HepG2 (cell line): ENCODE measurements around the gene UBE2S. TPM values are rescaled to one million over a fixed set of nuclear protein-coding genes. Genes with fewer than 3 reads are reported as not detected.

Source experiments
- BCL6 ChIP-seq: IDR thresholded peaks from 2 replicates; pipeline ENCODE4 v1.6.1; 2016; ENCODE audit warnings: missing genetic modification reagents, missing compliant biosample characterization
- DPF2 ChIP-seq: sonication (generic); formaldehyde crosslinking; IDR thresholded peaks from 2 replicates; pipeline ENCODE4 v1.4.0; 2020; ENCODE audit warnings: mild to moderate bottlenecking, low read depth, missing genetic modification reagents, borderline replicate concordance
- MXD1 ChIP-seq: sonication (generic); formaldehyde crosslinking; IDR thresholded peaks from 2 replicates; pipeline ENCODE4 v1.4.0; 2020; ENCODE audit warnings: mild to moderate bottlenecking, missing genetic modification reagents
- POGK ChIP-seq: sonication (generic); formaldehyde crosslinking; conservative IDR thresholded peaks from 2 replicates; pipeline ENCODE4 v1.8.0; 2022; ENCODE audit warnings: mild to moderate bottlenecking, moderate library complexity, missing genetic modification reagents
- ZBTB7A ChIP-seq: sonication (generic); formaldehyde crosslinking; IDR thresholded peaks from 2 replicates; pipeline ENCODE4 v1.8.0; 2022; ENCODE audit warnings: mild to moderate bottlenecking, missing genetic modification reagents
- ZFP1 ChIP-seq: IDR thresholded peaks from 2 replicates; pipeline ENCODE4 v1.6.1; 2016
- ZNF317 ChIP-seq: sonication (generic); formaldehyde crosslinking; IDR thresholded peaks from 2 replicates; pipeline ENCODE4 v1.5.0; 2020; ENCODE audit warnings: mild to moderate bottlenecking, missing genetic modification reagents
- ZNF318 ChIP-seq: sonication (generic); formaldehyde crosslinking; IDR thresholded peaks from 2 replicates; pipeline ENCODE4 v1.4.0; 2020; ENCODE audit warnings: mild to moderate bottlenecking, missing genetic modification reagents
- ZNF354B ChIP-seq: sonication (generic); formaldehyde crosslinking; IDR thresholded peaks from 2 replicates; pipeline ENCODE4 v1.8.0; 2022; ENCODE audit warnings: mild to moderate bottlenecking, missing genetic modification reagents
- ZNF501 ChIP-seq: sonication (generic); formaldehyde crosslinking; IDR thresholded peaks from 2 replicates; pipeline ENCODE4 v1.5.1; 2020; ENCODE audit warnings: mild to moderate bottlenecking, moderate library complexity, missing genetic modification reagents
- ZNF609 ChIP-seq: sonication (generic); formaldehyde crosslinking; IDR thresholded peaks from 2 replicates; pipeline ENCODE4 v1.4.0; 2020; ENCODE audit warnings: mild to moderate bottlenecking, missing genetic modification reagents, borderline replicate concordance
- ZNF674 ChIP-seq: sonication (generic); formaldehyde crosslinking; IDR thresholded peaks from 2 replicates; pipeline ENCODE4 v1.5.0; 2020; ENCODE audit warnings: low read depth, mild to moderate bottlenecking, missing genetic modification reagents
- ZNF850 ChIP-seq: sonication (generic); formaldehyde crosslinking; conservative IDR thresholded peaks from 2 replicates; pipeline ENCODE4 v1.9.0; 2021; ENCODE audit warnings: mild to moderate bottlenecking, missing genetic modification reagents
- polyA plus RNA-seq, 8 experiments: library from polyadenylated mRNA; depleted of rRNA in 3 of 8; stranded (reverse) in 7 of 8; unstranded in 1 of 8; fragments of >200 nt; fragmentation: Illumina TruSeq in 4 of 8; extraction: Trizol in 4 of 8; gene quantifications; 2 replicates each; pipeline versions ENCODE4 v1.2.1 to v1.2.3, GENCODE V29; 2011 to 2016; ENCODE audit warnings: low read depth in 4 of 8, missing spikeins in 1 of 8, mixed read lengths in 1 of 8; ENCODE audit not compliant: insufficient read depth in 1 of 8
- total RNA-seq, 5 experiments: library from RNA; depleted of rRNA; stranded (reverse); fragments of >200 nt; fragmentation: Illumina TruSeq; extraction: Trizol; gene quantifications; 2 replicates each; pipeline ENCODE4 v1.2.3, GENCODE V29; 2016; ENCODE audit warnings: low read depth in 1 of 5

The UBE2S gene
- total and polyA plus RNA-seq, 2 of the 13 experiments (the other 11 are each of a cell fraction or from before 2014, with no cell fraction given): 32.2 to 39.3 TPM

- 0 out of 2 replicates have a peak, but pooled peaks have one; percentile 63 for TF ChIP-seq ZNF318 (CRISPR knock-in tag)
- no peak for TF ChIP-seq ZNF609
- TF ChIP-seq ZNF850 (CRISPR knock-in tag): no peak
- TF ChIP-seq BCL6 (CRISPR knock-in tag): peak; percentile 27; the same call in 1 of the 2 replicates
- TF ChIP-seq DPF2 (CRISPR knock-in tag): no peak
- no peak for TF ChIP-seq ZBTB7A
- TF ChIP-seq ZNF501 (CRISPR knock-in tag): peak; percentile 90
- TF ChIP-seq ZNF354B (CRISPR knock-in tag): no peak
- no peak for TF ChIP-seq ZNF674
- TF ChIP-seq ZFP1 (CRISPR knock-in tag): no peak
- TF ChIP-seq MXD1 (CRISPR knock-in tag): peak; percentile 86
- TF ChIP-seq POGK: no peak; the same call in none of the 2 replicates
- peak; percentile 42; the same call in 1 of the 2 replicates for TF ChIP-seq ZNF317 (CRISPR knock-in tag)
Observed at GRCh38 chr19:55407800-55408532, 378 bp upstream of the UBE2S start (continued).
